Transverse colon (tissue), 4 donors: ENCODE data around the gene STK32B. TPM values are rescaled to one million over a fixed set of nuclear protein-coding genes. Genes with fewer than 3 reads are reported as not detected.

Experiments
- DNase-seq: peaks from one replicate; pipeline ENCODE4 v3.0.0-alpha.2; 2019
- H3K27ac ChIP-seq, 4 donors: fragments of 200-600 bp; sonication (generic); 2 replicates each; pipeline ENCODE4 v1.5.1; 2016 to 2018; ENCODE audit warnings: inconsistent platforms in 4 of 4
- H3K27me3 ChIP-seq: fragments of 200-600 bp; sonication (generic); 2 replicates; pipeline ENCODE4 v1.5.1; 2017; ENCODE audit warnings: inconsistent platforms
- H3K36me3 ChIP-seq, 4 donors: fragments of 200-600 bp; sonication (generic); 2 replicates each; pipeline ENCODE4 v1.5.1; 2017 to 2019; ENCODE audit warnings: inconsistent platforms in 4 of 4
- H3K4me1 ChIP-seq, 4 donors: fragments of 200-600 bp; sonication (generic); 2 replicates each; pipeline ENCODE4 v1.5.1; 2017 to 2020; ENCODE audit warnings: inconsistent platforms in 4 of 4
- H3K4me3 ChIP-seq, 4 donors: fragments of 200-600 bp; sonication (generic); 1 replicate in 1 of 4; 2 replicates in 3 of 4; pipeline versions ENCODE4 v1.5.1 to v1.6.1; 2017 to 2019; ENCODE audit warnings: inconsistent platforms in 4 of 4
- H3K9me3 ChIP-seq, 2 donors: fragments of 200-600 bp; sonication (generic); 2 replicates each; pipeline ENCODE4 v1.5.1; 2017 to 2019; ENCODE audit warnings: inconsistent platforms in 2 of 2
- CTCF ChIP-seq, 5 experiments: fragments of 200-600 bp in 3 of 5; fragments of 450-650 bp in 2 of 5; sonication (generic) in 3 of 5; IDR thresholded peaks; 1 replicate in 2 of 5; 2 replicates in 3 of 5; pipeline ENCODE4 v1.5.1; 2016 to 2017; ENCODE audit warnings: antibody characterized with exemption in 5 of 5, inconsistent platforms in 3 of 5, mild to moderate bottlenecking in 2 of 5, moderate library complexity in 1 of 5
- EP300 ChIP-seq: sonication (generic); formaldehyde crosslinking; IDR thresholded peaks from one replicate; pipeline ENCODE4 v1.6.1; 2017; ENCODE audit warnings: antibody characterized with exemption, low read depth
- POLR2A ChIP-seq: fragments of 450-650 bp; IDR thresholded peaks from one replicate; pipeline ENCODE4 v1.6.1; 2016; ENCODE audit warnings: antibody characterized with exemption, mild to moderate bottlenecking, moderate library complexity
- POLR2AphosphoS5 ChIP-seq, 3 donors: sonication (generic); formaldehyde crosslinking; IDR thresholded peaks; one replicate each; pipeline ENCODE4 v1.6.1; 2016; ENCODE audit warnings: antibody characterized with exemption in 3 of 3
- WGBS, 2 donors: methylation state at CpG; one replicate each; pipeline ENCODE4 v1.1.5; 2018; ENCODE audit warnings: low coverage in 1 of 2; 5-methylcytosine and 5-hydroxymethylcytosine counted together
- in situ Hi-C, 4 donors: fragments of 200-750 bp; cut with MboI; loops; one replicate each; pipeline versions ENCODE4 v1.15.0 to v1.15.1; 2017; ENCODE audit warnings: low sequenced_read_pairs in 3 of 4, low pct_ligation_motif_present in 1 of 4, low pct_unique_long_range_greater_than_20kb in 1 of 4
- intact Hi-C: fragments of 100-400 bp; cut with DNase I; formaldehyde crosslinking; loops from one replicate; pipeline ENCODE4 v1.15.1; 2023; ENCODE audit warnings: low total_unique reads
- total RNA-seq, 4 donors: library from RNA; depleted of rRNA; stranded (reverse); fragments of >200 nt; gene quantifications; one replicate each; pipeline ENCODE4 v1.1.0, GENCODE V29; 2016

STK32B gene
- total RNA-seq, 4 donors from 2014 or later, result 0.37 to 1.1 (median 0.64) TPM

DNA sequence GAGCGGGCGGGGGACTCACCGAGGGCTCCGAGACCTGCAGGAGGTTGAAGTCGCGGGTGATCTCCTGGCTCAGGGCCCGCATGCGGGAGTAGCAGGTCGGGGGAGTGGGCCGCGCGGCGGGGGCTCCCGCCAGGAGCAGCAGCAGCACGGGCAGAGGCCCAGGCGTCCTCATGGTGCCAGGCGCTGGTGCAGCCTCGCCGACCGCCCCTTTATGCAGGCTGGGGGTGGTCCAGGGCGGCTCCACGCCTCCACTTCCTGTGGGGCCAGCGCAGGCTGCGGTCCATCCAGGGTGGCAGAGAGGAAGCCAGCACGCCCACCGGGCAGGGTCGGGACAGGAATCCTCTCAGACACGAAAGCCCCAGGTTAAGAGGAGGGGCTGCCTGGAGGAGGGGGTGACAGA lies 32.0 kb upstream of the STK32B start, which contains the start of gene CYTL1:
TSS of gene CYTL1 (minus strand) at position 185 of the 400 bp plus-strand sequence. CDS start at position 172, 13 bp downstream.
- Histone ChIP-seq H3K27me3 (peaks cover 17% of the 10 kb centered on the region), H3K4me3 (peak within 1 kb of the TSS in 1 of 4 donors; percentile 26), H3K36me3 (no peaks in the 10 kb centered on the region), H3K9me3 (no peaks in the 10 kb centered on the region), H3K4me1 (peaks cover 0 to 6% (median 0%) of the 10 kb centered on the region in 4 donors), H3K27ac (no peak within 1 kb of the TSS)
- in situ Hi-C loops (no loop called here), intact Hi-C loops (no loop called here)
- TF ChIP-seq POLR2A (no peak), POLR2AphosphoS5 (IDR thresholded peaks at IDR 0.05) (no peak), CTCF (IDR thresholded peaks at IDR 0.05) (no peak), EP300 (no peak)
- no peak for DNase-seq
- WGBS, 2 donors, result 13 to 25% methylated on average over 3 to 27 of the region's 28 CpGs

DNA sequence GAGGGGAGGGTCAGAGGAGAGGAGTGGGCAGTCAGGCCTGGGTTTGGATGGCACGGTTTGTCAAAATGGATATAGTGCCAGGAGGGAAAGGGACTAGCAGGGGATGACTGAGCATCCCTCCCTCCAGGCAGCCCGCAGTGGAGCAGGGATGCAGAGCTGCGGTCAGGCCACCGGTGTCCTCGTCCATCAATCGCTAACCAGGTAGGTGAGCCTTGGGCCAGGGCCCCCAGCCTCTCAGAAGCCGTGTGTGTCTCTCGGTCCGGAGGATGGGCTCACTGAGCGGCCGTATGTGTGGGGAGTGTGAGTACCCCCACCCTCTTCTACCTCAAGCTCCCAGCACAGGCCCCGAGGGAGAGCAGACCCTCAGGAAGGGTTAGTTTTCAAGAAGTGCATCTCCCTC lies 31.5 kb upstream of the STK32B start:
- 67 to 91% methylated on average over 1 to 8 of the region's 12 CpGs for WGBS, 2 donors
- Histone ChIP-seq H3K27me3 (peaks cover 17% of the 10 kb centered on the region), H3K4me1 (peaks cover 0 to 6% (median 0%) of the 10 kb centered on the region in 4 donors), H3K27ac (no peak overlapping the region), H3K9me3 (no peaks in the 10 kb centered on the region), H3K36me3 (no peaks in the 10 kb centered on the region), H3K4me3 (no peak overlapping the region)
- in situ Hi-C loops (no loop called here), intact Hi-C loops (no loop called here)
- TF ChIP-seq EP300 (no peak), POLR2A (no peak), POLR2AphosphoS5 (IDR thresholded peaks at IDR 0.05) (no peak), CTCF (IDR thresholded peaks at IDR 0.05) (no peak)
- no peak for DNase-seq

- TF ChIP-seq EP300 (no peak), POLR2A (no peak), POLR2AphosphoS5 (IDR thresholded peaks at IDR 0.05) (no peak), CTCF (IDR thresholded peaks at IDR 0.05) (no peak)
- DNase-seq, result no peak
- Histone ChIP-seq H3K36me3 (no peaks in the 10 kb centered on the region), H3K27ac (no peak overlapping the region), H3K4me1 (peaks cover 0 to 6% (median 0%) of the 10 kb centered on the region in 4 donors), H3K4me3 (no peak overlapping the region), H3K9me3 (no peaks in the 10 kb centered on the region), H3K27me3 (peaks cover 17% of the 10 kb centered on the region)
- WGBS, 2 donors, result 86% methylated on average over 1 of the region's 1 CpG; no CpG with 5 or more reads in 1 of the 2 donors
- in situ Hi-C loops (no loop called here), intact Hi-C loops (no loop called here)
These were observed 30.9 kb upstream of the STK32B start for GRCh38 chr4:5020341-5020740.

DNA sequence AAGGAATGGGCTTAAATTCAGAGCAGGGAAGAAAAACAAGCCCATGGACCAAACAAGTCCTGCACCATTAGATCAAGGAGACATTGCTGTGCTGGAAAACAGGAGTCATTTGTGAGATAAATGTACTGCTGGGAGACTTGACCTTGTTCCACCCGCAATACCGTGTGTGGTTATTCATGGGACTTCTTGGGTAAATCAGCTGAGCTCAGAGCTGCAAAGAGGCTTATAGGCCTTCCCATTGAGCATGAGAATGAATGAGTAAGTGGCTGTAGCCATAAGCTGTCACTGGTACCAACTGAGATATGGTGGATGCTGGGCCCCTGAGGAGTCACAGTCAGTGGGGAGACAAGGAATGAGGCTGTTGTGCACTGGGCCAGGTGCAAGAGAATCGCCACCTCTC lies 29.7 kb upstream of the STK32B start:
- in situ Hi-C loops, result no loop called here
- H3K27me3 ChIP-seq, result peaks cover 16% of the 10 kb centered on the region
- no peak overlapping the region for H3K27ac ChIP-seq
- WGBS, 2 donors, result 82 to 83% methylated on average over 1 to 3 of the region's 3 CpGs
- H3K9me3 ChIP-seq, result no peaks in the 10 kb centered on the region
- H3K4me1 ChIP-seq, result peaks cover 0 to 6% (median 0%) of the 10 kb centered on the region in 4 donors
- TF ChIP-seq POLR2A, result no peak
- TF ChIP-seq CTCF (IDR thresholded peaks at IDR 0.05), result no peak
- TF ChIP-seq POLR2AphosphoS5 (IDR thresholded peaks at IDR 0.05), result no peak
- no peak for TF ChIP-seq EP300
- intact Hi-C loops, result no loop called here
- no peaks in the 10 kb centered on the region for H3K36me3 ChIP-seq
- no peak overlapping the region for H3K4me3 ChIP-seq
- DNase-seq, result no peak
